ENCODE data around the gene KCNK10. TPM values are rescaled to one million over a fixed set of nuclear protein-coding genes. Genes with fewer than 3 reads are reported as not detected.

Gene KCNK10
- total and polyA plus RNA-seq, 10 of the 15 experiments (the other 5 are each of a cell fraction or from before 2014, with no cell fraction given): 0.01 to 0.06 (median 0.02) TPM; not detected in 7

- WGBS (ENCODE audit: insufficient coverage, insufficient replicate concordance, low lambda C conversion rate, missing lambda C conversion rate): 8% methylated on average over 4 of the region's 4 CpGs
- no peaks in the 10 kb centered on the region for H3K79me2 ChIP-seq (ENCODE audit: control insufficient read depth, insufficient read depth, low read length)
- in situ Hi-C loops (cut with MboI) (no loop called here), intact Hi-C loops (cut with micrococcal nuclease; ENCODE audit: unreplicated experiment) (no loop called here)
- H3K4me2 ChIP-seq (ENCODE audit: control insufficient read depth, insufficient read depth): no peak overlapping the region
- no peaks in the 10 kb centered on the region for H3K4me1 ChIP-seq (ENCODE audit: control insufficient read depth, insufficient read depth, low read length)
- ChIA-PET POLR2A (no interaction called here), RAD21 (ENCODE audit: unreplicated experiment) (no interaction called here), SMC1A (ENCODE audit: uncharacterized antibody, unreplicated experiment) (no interaction called here), CTCF (no interaction called here)
- no peak for FAIRE-seq
- no peaks in the 10 kb centered on the region for H3K36me3 ChIP-seq (ENCODE audit: control insufficient read depth in 2 of 2, insufficient read depth in 2 of 2, low read length in 1 of 2)
- no peaks in the 10 kb centered on the region for H3K27me3 ChIP-seq (replicated peaks in 1 of 2; ENCODE audit: control insufficient read depth in 2 of 2, insufficient read depth in 2 of 2, low read length in 1 of 2)
- DNase-seq (ENCODE audit: low read depth, low spot score): no peak
- no peak overlapping the region for H3K27ac ChIP-seq (ENCODE audit: control insufficient read depth, insufficient read depth)
- no peaks in the 10 kb centered on the region for H4K20me1 ChIP-seq (ENCODE audit: control insufficient read depth, insufficient read depth)
- BruUV-seq (replicated peaks): no TSS peak
- no peak for ATAC-seq
- H3K9me3 ChIP-seq (replicated peaks; ENCODE audit: control insufficient read depth, insufficient read depth, low read length): no peaks in the 10 kb centered on the region
- no peak overlapping the region for H3K4me3 ChIP-seq
- TF ChIP-seq ZZZ3 (IDR thresholded peaks at IDR 0.05; ENCODE audit: control insufficient read depth, insufficient read length, low read depth): no peak
- H2AFZ ChIP-seq (ENCODE audit: control insufficient read depth, low read depth, low read length): no peak overlapping the region
- no peak overlapping the region for H3K9ac ChIP-seq (ENCODE audit: control insufficient read depth, insufficient read depth, low read length)
Measured at GRCh38 chr14:88364710-88365413, 41.8 kb upstream of the KCNK10 start.

GRCh38 chr14:88363644-88364043, 40.6 kb upstream of the KCNK10 start:
- 60% methylated on average over 4 of the region's 4 CpGs for WGBS (ENCODE audit: insufficient coverage, insufficient replicate concordance, low lambda C conversion rate, missing lambda C conversion rate)
- no peak for FAIRE-seq
- ChIA-PET POLR2A (no interaction called here), SMC1A (ENCODE audit: uncharacterized antibody, unreplicated experiment) (interaction anchor here (1.2 kb wide), 1 partner anchor 504 kb away, joined by 3 read pairs; no protein-coding TSS in a partner anchor), RAD21 (ENCODE audit: unreplicated experiment) (no interaction called here), CTCF (no interaction called here)
- Histone ChIP-seq H2AFZ (ENCODE audit: control insufficient read depth, low read depth, low read length) (no peak overlapping the region), H3K79me2 (ENCODE audit: control insufficient read depth, insufficient read depth, low read length) (no peaks in the 10 kb centered on the region), H3K27me3 (replicated peaks in 1 of 2; ENCODE audit: control insufficient read depth in 2 of 2, insufficient read depth in 2 of 2, low read length in 1 of 2) (no peaks in the 10 kb centered on the region), H3K4me3 (no peak overlapping the region), H3K36me3 (ENCODE audit: control insufficient read depth in 2 of 2, insufficient read depth in 2 of 2, low read length in 1 of 2) (no peaks in the 10 kb centered on the region), H3K9ac (ENCODE audit: control insufficient read depth, insufficient read depth, low read length) (no peak overlapping the region), H3K4me1 (ENCODE audit: control insufficient read depth, insufficient read depth, low read length) (no peaks in the 10 kb centered on the region), H3K9me3 (replicated peaks; ENCODE audit: control insufficient read depth, insufficient read depth, low read length) (no peaks in the 10 kb centered on the region), H3K27ac (ENCODE audit: control insufficient read depth, insufficient read depth) (no peak overlapping the region), H4K20me1 (ENCODE audit: control insufficient read depth, insufficient read depth) (no peaks in the 10 kb centered on the region), H3K4me2 (ENCODE audit: control insufficient read depth, insufficient read depth) (no peak overlapping the region)
- BruUV-seq (replicated peaks): no TSS peak
- in situ Hi-C loops (cut with MboI) (no loop called here), intact Hi-C loops (cut with micrococcal nuclease; ENCODE audit: unreplicated experiment) (no loop called here)
- no peak for ATAC-seq
- no peak for DNase-seq (ENCODE audit: low read depth, low spot score)
- TF ChIP-seq FOS (IDR thresholded peaks at IDR 0.05; ENCODE audit: borderline replicate concordance, extremely low read depth, insufficient read length): no peak
- no peak for TF ChIP-seq RAD51 (IDR thresholded peaks at IDR 0.05)
- no peak for TF ChIP-seq MTA3 (IDR thresholded peaks at IDR 0.05; ENCODE audit: borderline replicate concordance, low read length)
- TF ChIP-seq BCL11A (IDR thresholded peaks at IDR 0.05; ENCODE audit: low read depth, low read length): no peak
- no peak for TF ChIP-seq MXI1 (IDR thresholded peaks at IDR 0.05; ENCODE audit: low read depth, low read length)
- no peak for TF ChIP-seq CEBPB (IDR thresholded peaks at IDR 0.05; ENCODE audit: borderline replicate concordance in 1 of 2, low read depth in 2 of 2, low read length in 2 of 2)
- TF ChIP-seq MTA2 (IDR thresholded peaks at IDR 0.05; ENCODE audit: low read depth): no peak
